D341Med (cell line): ENCODE results near the gene AIF1L.

Experiments used
- DNase-seq: peaks from one replicate; pipeline ENCODE4 v3.0.0; 2012; ENCODE audit warnings: low spot score

AIF1L gene

GRCh38 chr9:131078427-131079366 lies 17.6 kb upstream of the AIF1L start:
- DNase-seq: no peak

DNA sequence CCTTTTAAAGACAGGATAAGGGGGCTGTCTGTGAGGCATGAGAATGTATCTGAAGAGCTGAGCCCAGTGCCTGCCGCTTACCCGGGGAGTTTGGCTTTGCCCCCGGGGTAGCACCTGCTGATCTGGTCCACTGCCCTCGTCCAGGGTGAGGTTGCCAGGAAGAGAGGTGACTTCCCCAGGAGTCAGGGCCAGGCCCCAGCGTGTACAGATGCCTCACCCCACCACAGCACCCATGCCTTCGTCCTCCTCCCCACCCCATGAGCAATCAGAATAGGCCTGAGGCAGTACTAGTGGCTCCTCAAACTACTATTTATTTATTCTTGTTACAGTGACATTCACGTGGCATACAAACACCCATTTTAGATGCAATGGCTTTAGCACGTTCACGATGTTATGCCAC lies 15.7 kb upstream of the AIF1L start:
- no peak for DNase-seq

DNA sequence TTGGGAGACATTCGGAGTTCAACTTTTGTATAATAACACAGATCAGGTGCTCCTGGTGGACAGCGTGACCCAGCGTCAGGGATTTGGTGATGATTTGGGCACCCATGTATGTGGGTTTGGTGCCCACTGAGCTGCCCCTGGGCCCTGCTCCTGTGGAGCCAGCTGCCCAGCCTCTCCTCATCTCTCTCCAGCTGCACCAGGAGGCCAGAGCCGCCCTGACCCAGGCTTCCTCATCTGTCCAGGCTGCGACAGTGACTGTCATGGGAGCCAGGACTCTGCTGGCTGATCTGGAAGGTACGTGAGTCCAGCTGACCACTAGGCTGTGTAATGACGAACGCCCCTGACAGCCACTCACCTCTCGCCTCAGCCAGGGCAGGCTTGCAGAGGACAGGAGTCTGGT lies 14.5 kb upstream of the AIF1L start:
- no peak for DNase-seq

DNA sequence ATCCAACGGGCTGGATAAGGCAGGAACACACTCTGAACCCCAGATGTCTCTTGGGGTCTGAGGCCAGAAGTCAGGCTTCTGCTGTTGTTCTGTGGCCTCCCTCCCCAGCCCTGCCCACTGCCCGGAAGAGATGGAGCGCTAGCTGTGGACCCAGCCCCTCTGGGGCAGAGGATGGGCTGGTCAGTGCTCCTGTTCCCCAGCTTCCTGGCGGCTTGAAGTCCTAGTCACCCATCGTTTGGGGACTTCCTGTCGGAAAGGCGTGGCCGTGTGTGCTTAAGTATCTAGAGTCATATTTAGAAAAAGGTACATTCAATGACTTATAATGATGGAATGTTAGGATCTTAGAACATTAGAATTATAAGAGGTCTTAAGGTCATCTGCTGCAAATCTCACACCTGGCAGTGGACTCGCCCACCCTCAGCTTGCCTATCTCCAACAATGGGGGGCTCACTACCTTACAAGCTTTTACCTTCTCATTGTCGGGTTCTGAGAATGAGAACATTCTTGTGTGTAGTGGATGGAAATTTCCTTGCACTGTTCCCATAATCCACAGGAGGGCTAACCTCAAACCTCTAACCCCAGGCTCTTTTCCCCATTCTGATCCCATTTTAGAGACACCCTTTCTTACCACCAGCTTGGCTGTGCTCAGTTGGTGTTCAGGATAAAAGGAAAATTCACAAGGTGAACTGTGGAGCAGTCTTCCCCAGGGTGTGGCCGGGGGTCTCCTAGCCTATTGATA lies 13.4 kb upstream of the AIF1L start:
- no peak for DNase-seq

DNA sequence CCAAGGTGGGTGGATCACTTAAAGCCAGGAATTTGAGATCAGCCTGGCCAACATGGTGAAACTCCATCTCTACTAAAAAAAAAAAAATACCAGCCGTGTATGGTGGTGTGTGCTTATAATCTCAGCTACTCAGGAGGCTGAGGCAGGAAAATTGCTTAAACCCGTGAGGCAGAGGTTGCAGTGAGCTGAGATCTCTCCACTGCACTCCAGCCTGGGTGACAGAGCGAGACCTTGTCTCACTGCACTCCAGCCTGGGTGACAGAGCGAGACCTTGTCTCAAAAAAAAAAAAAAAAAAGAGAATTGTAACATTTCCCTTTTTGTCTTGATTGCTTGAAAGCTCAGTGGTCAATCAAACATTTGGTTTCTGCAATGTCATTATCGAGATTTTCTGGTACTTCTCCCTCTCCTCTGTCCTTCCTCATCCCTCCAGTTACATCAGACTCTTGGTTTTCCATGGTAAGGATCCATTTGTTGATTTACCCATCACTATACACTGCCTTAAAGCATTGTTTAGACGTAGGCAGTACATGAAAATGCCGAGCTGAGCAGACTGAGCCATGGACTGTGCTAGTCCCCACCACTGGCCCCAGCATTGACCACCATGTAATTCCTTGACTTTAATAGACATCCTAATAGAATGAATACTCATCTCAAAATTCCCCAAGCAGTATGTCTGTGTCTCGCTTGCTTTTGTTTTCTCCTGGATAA lies 11.5 kb upstream of the AIF1L start:
- no peak for DNase-seq

GRCh38 chr9:131085370-131086122 lies 10.8 kb upstream of the AIF1L start:
- no peak for DNase-seq

DNA sequence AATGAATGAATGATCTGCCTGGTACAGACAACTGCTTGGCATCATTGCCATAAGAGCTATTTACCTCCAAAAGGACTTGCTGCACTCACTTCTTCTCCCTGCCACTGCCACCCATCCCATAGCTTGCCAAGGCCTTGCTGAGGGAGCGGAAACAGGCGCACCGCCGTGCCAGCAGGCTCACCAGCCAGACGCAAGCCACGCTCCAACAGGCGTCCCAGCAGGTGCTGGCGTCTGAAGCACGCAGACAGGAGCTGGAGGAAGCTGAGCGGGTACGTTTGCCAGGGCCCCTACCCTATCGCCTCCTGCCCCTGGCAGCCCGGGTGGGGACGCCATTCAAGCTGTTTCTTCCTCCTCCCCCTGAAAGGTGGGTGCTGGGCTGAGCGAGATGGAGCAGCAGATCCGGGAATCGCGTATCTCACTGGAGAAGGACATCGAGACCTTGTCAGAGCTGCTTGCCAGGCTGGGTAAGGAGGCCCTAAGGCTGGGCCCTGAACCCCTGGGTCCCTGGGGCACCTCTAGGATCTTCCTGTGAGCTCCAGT lies 8.9 kb upstream of the AIF1L start:
- no peak for DNase-seq

DNA sequence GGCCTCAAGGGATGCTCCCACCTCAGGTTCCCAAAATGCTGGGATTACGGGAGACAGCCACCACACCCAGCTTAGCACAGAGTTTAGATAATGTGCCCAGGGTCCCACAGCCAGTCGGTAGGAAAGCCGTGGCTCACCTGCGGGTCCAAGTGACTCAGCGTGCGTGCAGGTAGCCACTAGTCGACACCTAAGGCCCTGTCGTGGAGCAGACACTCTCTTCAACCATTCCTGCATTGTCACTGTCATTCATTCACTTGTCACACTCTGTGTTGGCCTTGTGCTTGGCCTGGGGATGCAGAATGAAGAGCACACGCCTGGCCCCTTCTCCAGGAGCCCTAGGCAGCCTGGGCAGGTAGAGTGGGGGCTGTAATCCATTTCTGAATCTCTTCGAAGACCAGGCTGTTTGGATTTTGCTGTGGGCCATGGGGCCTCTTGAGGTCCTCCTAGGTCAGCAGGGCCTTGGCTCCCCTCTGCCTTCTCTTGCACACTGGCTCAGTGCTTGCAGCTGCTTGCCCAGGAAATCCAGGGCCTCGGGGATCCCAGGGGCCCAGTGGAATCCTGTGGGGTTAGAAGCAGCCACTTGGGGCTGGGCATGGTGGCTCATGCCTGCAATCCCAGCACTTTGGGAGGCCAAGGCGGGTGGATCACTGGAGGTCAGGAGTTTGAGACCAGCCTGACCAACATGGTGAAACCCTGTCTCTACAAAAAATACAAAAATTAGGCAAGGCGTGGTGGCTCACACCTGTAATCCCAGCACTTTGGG lies 6.1 kb upstream of the AIF1L start:
- no peak for DNase-seq

- DNase-seq: no peak
Observed at GRCh38 chr9:131091352-131091992, 4.9 kb upstream of the AIF1L start.

DNA sequence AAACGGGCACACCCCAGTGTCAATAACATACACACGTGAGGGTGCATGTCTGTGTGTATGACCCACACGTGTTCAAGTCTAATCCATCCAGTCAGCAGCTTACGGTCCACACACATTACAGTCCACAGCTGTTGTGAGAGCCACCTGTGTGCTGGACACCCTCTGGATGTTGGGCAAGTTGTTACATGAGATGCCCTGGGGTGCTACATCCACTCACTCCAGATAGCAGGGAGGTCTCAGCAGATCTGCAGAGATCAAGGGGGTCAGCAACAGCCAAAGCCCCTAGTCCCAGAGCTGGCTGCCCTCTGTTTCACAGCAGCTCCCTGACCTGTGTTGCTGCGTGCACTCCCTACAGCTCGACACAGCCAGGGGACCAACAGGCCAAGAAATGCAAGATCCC lies 4.3 kb upstream of the AIF1L start:
- DNase-seq: no peak

GRCh38 chr9:131092548-131093440 lies 3.5 kb upstream of the AIF1L start:
- no peak for DNase-seq

- no peak for DNase-seq
Observed at GRCh38 chr9:131094015-131094414, 2.3 kb upstream of the AIF1L start.

DNA sequence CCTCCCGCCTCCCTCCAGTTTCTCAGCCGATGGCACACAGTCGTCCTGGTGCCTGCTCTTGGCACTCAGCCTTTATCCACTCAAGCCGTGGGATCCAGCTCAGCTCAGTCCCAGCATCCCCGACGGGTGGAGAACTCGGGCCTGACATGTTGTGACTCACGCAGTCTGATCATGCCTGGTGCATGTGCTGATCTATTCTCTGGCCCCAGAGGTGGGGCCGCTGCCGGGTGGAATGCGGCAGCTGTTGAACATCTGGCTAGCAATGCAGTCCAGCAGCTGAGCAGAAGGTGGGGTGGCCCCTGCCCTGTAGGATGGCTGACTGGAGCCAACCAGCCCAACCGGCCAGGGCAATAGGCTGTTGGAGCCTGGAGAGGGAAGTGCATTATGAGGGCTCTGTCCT lies 1.7 kb upstream of the AIF1L start:
- no peak for DNase-seq

DNA sequence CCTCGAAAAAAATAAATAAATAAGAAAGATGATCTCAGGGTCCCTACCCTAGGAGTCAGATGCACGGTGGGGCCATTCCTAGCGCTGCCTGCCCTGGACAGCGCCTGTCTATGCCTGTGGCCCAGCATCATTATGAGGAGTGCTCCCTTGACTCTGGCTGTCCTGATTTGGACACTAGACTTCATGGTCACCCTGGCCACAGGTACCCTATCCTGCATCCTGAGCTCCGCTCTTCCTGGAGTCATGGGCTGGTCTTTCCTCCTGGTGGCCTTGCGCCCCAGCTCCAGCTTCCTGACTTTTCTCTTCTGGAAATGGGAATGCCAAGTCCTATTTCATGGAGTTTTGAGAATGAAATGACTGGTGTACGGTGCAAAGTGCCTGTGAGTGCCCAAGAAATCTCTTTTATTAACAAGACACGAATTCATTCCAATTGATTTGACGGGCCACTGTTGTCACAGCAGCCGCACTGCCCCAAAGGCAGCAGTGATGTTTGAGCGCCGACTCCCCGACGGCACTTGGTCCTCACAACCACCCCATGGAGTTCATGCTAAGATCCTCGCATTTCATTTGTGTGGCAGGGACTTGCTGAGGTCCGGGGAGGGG lies 564 bp upstream of the AIF1L start:
- DNase-seq: no peak

GRCh38 chr9:131097126-131097947 lies 1.0 kb downstream of the AIF1L start:
- no peak for DNase-seq

GRCh38 chr9:131097948-131098278 lies 1.6 kb downstream of the AIF1L start:
- no peak for DNase-seq

DNA sequence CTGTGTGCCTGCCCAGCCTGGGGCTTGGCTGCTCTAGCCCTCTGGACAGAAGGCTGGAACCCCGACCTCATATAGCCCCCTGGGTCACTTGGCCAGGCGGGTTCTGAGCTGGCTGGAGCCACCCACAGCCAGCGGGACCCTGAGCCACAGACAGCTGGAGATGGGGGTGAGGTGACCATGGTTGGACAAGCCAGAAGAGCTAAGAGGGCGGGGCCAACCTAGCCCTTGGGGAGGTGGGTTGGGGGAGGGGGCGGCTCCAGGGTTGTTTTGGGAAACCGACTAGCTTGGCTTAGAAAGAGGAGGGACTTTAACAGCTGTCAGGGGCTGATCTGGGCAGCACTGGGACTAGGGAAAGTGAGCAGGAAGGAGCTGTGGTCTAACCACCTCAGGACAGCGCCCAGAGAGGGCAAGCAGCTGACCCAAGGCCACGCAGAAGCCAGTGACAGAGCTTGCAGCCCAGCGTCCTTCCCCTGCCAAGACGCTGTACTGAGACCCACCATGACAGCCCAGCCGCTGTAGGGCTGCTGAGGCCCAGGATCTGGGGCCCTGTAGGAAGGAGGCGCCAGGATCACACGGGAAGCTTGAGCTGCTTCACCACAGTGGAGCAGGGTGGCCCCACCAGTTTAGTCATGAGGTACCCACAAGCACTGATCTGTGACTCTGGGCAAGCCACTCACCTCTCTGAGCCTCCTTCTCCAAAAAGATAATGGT lies 2.2 kb downstream of the AIF1L start:
- DNase-seq: no peak
